Diencephalon (tissue), 1 donor: ENCODE results near the gene SNTG2. TPM values are rescaled to one million over a fixed set of nuclear protein-coding genes. Genes with fewer than 3 reads are reported as not detected.

Experiments
- total RNA-seq: library from RNA; depleted of rRNA; stranded (reverse); fragments of >200 nt; gene quantifications from one replicate; pipeline ENCODE4 v1.2.3, GENCODE V29; 2014

The SNTG2 gene
- total RNA-seq, result 4.2 TPM

DNA sequence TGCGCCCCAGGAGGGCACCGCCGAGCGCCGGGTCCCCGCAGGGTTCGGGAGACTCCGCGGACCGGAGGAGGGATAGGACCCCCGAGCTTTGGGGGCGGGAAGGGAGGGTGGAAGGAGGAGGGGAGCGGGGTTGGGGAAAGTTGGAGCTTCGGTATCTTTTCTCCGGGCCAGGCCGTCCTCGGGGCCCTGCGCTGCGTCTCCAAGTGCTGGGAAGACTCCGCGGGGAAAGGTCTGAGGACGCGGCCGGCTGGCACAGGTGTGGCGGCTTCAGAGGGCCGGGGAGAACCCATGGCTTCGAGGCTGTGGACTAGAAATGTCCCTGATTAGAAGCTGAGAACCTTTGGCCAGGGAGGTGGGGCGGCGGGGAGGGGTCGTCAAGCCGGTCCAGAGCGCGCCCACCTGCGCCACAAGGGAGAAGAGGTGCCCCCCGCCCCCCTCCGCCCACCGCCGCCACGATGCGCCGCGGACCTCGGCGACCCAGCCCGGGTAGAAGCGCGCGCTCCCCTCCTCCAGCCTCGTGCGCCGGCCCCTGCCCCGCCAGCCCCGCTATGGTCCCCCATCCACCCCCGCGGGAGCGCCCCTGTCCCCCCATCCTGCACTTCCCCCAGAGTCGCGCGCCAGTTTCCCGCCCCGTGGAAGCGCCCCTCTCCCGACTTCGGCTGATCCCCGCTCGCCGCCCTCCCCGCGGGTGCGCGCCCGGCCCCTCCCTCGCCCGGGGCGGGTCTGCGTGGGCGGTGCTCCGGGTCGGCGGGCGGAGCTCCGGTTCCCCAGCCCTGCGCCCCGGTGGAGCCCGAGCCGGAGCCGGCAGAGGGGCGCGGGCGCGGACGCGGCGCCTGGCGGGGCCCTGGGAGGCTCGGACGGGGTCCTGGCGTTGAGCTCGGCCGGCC lies at the start of gene SNTG2:
Gene SNTG2, plus strand, starts transcription at position 770 of the 887 bp plus-strand sequence. CDS start 148 bp downstream, outside the sequence.

DNA sequence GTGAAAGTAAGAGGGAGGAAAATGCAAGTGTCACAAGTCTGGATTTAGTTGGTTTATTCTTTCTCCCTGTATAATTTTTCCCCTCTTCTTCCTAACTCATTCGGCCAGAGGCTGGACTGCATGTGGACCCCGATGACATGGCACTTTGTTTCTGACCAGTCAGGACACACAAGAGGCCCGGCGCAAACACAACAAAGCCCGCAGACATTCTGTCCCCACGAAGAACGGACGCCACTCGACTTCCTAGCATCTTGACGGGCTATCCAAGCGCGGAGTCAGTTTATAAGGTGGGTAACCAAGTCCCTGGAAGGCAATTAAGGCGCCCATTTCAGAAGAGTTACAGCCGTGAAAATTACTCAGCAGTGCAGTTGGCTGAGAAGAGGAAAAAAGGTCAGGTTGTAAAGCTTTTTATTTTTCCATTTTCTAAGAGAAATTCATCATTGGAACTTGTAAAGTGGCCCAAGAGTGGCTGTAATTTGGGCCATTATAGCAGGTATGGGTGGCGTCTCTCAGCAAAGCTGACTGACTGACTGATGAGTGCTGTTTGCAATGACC lies 462.6 kb downstream of the SNTG2 start, which contains the start of gene TPO:
Gene TPO, plus strand, starts transcription at position 308 of the 555 bp plus-strand sequence. CDS start 946 bp downstream, outside the sequence.

